ENCODE data around the gene ACTR2. TPM values are rescaled to one million over a fixed set of nuclear protein-coding genes. Genes with fewer than 3 reads are reported as not detected.

Gene ACTR2
- total RNA-seq, 1 experiment from 2014 or later = 160 TPM

DNA sequence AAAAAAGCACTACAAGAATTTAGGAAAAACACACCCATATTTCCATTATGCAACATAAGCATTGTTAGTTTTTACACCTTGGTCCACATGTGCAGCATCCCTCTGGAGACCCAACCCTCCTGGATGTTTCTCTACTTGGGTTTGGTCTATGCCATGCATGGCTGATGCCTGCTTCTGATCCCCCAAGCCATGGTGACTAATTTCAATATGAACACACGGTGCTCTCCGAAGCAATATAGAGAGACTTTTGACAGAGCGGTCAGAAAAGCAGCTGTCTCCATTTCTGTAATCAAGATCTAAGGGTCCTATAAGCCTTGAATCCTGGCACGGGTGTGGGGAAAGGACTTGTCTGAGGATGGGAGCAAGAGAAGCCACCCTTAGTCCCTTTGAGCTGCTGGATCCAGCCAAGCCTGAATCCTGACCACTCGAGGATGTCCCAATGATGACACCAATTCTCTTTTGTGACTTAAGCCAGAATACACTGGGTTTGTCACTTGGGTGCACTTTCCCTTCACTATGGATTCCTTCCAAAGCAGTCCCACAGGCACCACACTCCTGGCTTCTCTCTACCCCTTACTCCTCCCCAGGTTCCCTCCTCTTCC is 91.5 kb downstream of the ACTR2 start:
- ATAC-seq (no peak), DNase-seq (ENCODE audit: low spot score) (no peak)
- Mint-ChIP-seq H3K4me3 (no peak overlapping the region), H3K27me3 (ENCODE audit: low read depth) (no peaks in the 10 kb centered on the region), H3K4me1 (no peaks in the 10 kb centered on the region), H3K36me3 (peaks cover 17% of the 10 kb centered on the region), H3K27ac (no peak overlapping the region), H3K9me3 (no peaks in the 10 kb centered on the region)
- CTCF ChIA-PET = no interaction called here
- POLR2A ChIA-PET = interaction anchor here (1.1 kb wide), 1 partner anchor 31 kb away, joined by 3 read pairs; no protein-coding TSS in a partner anchor
- no peak for TF ChIP-seq TCF7 (CRISPR knock-in tag; IDR thresholded peaks at IDR 0.05; ENCODE audit: low read depth)

DNA sequence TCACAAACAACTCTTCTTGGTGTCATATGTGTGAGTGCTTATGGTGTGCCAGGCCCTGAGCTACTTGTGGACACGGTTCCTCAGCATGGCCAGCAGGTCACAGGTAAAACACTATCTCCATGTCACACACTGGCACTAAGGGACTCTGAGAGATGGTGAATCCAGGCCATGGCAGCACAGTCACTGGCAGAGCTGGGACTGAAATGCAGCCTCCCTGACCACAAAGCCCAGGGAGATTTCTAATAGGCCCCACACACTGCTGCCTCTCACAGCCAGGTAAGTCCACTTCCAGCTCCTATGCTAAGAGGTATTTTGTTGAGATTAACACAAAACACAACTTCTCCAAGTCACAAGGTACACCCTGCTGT is 92.0 kb downstream of the ACTR2 start:
- no peaks in the 10 kb centered on the region for H3K9me3 Mint-ChIP-seq

DNA sequence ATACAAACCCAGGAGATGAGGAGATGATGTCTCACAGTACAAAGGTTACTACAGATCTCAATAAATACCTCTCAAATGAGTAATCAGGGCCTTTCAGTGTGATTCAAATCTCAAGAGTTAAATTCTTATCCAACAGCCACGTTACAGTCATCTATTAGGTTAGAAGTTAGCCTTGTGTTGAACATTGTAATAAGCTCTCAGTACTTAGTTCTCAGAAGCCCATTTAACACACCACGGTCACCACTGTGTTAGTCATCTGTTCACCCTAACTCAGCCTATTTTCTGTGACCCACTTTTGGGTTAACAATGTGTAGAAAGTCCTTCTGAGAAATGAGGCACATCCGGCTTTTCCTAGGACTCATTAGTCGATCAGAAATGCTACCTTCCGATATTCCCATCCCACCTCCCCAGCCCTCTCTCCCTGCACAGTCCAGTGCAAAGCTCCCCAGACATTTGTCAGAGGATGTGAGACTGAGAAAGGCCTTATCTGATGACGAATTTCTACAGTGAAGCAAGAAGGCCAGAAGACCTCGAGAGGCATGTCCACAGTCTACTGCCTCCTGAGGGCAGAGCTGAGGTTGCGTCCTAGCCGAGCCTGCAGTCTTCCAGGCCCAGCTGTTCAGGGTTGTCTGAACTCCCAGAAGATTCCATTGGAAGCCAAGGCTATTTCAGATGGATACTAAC is 92.6 kb downstream of the ACTR2 start:
- no peak overlapping the region for H3K27ac Mint-ChIP-seq
- H3K36me3 Mint-ChIP-seq = peaks cover 10% of the 10 kb centered on the region
- POLR2A ChIA-PET = interaction anchor here (0.7 to 1.1 kb wide), 2 partner anchors 20 to 32 kb away, joined by 3 read pairs; no protein-coding TSS in a partner anchor
- ATAC-seq = peak; percentile 82
- no peak for DNase-seq (ENCODE audit: low spot score)
- CTCF ChIA-PET = interaction anchor here (0.6 to 1.4 kb wide), 7 partner anchors 9 to 118 kb away, joined by 3 to 6 read pairs (median 4); no protein-coding TSS in a partner anchor
- TF ChIP-seq, protein P1, sequence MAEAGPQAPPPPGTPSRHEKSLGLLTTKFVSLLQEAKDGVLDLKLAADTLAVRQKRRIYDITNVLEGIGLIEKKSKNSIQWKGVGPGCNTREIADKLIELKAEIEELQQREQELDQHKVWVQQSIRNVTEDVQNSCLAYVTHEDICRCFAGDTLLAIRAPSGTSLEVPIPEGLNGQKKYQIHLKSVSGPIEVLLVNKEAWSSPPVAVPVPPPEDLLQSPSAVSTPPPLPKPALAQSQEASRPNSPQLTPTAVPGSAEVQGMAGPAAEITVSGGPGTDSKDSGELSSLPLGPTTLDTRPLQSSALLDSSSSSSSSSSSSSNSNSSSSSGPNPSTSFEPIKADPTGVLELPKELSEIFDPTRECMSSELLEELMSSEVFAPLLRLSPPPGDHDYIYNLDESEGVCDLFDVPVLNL (CRISPR knock-in tag; IDR thresholded peaks at IDR 0.05; ENCODE audit: borderline replicate concordance, low read depth) = no peak
- no peak for TF ChIP-seq ZNF423 (CRISPR knock-in tag; IDR thresholded peaks at IDR 0.05)
- TF ChIP-seq, protein P2, sequence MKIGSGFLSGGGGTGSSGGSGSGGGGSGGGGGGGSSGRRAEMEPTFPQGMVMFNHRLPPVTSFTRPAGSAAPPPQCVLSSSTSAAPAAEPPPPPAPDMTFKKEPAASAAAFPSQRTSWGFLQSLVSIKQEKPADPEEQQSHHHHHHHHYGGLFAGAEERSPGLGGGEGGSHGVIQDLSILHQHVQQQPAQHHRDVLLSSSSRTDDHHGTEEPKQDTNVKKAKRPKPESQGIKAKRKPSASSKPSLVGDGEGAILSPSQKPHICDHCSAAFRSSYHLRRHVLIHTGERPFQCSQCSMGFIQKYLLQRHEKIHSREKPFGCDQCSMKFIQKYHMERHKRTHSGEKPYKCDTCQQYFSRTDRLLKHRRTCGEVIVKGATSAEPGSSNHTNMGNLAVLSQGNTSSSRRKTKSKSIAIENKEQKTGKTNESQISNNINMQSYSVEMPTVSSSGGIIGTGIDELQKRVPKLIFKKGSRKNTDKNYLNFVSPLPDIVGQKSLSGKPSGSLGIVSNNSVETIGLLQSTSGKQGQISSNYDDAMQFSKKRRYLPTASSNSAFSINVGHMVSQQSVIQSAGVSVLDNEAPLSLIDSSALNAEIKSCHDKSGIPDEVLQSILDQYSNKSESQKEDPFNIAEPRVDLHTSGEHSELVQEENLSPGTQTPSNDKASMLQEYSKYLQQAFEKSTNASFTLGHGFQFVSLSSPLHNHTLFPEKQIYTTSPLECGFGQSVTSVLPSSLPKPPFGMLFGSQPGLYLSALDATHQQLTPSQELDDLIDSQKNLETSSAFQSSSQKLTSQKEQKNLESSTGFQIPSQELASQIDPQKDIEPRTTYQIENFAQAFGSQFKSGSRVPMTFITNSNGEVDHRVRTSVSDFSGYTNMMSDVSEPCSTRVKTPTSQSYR (CRISPR knock-in tag; IDR thresholded peaks at IDR 0.05) = no peak
- no peaks in the 10 kb centered on the region for H3K27me3 Mint-ChIP-seq (ENCODE audit: low read depth)
- H3K4me1 Mint-ChIP-seq = no peaks in the 10 kb centered on the region
- no peaks in the 10 kb centered on the region for H3K9me3 Mint-ChIP-seq
- H3K4me3 Mint-ChIP-seq = no peak overlapping the region

More for the DNA sequence above, 92.0 kb downstream of the ACTR2 start:
- ChIA-PET POLR2A (interaction anchor here (1.1 kb wide), 1 partner anchor 32 kb away, joined by 3 read pairs; no protein-coding TSS in a partner anchor), CTCF (interaction anchor here (1.0 to 1.3 kb wide), 2 partner anchors 8 to 19 kb away, joined by 4 to 6 read pairs; no protein-coding TSS in a partner anchor)
- Mint-ChIP-seq H3K27ac (no peak overlapping the region), H3K27me3 (ENCODE audit: low read depth) (no peaks in the 10 kb centered on the region), H3K4me3 (no peak overlapping the region), H3K36me3 (peaks cover 12% of the 10 kb centered on the region), H3K4me1 (no peaks in the 10 kb centered on the region)
- TF ChIP-seq ZNF671 (CRISPR knock-in tag; IDR thresholded peaks at IDR 0.05) (no peak), ZNF232 (CRISPR knock-in tag; IDR thresholded peaks at IDR 0.05) (no peak)
- ATAC-seq (no peak), DNase-seq (ENCODE audit: low spot score) (no peak)

Other genes with a start within 250 kb of the ACTR2 start
- 0.73 to 1.6 TPM (median 0.80 TPM) in 3 replicates for gene SLC1A4, start 238.4 kb upstream of the ACTR2 start, total RNA-seq (2021)
- 14.6 to 16.7 TPM (median 15.3 TPM) in 3 replicates for gene CEP68, start 171.4 kb upstream of the ACTR2 start, total RNA-seq (2021)
- 112 to 114 TPM (median 113 TPM) in 3 replicates for gene RAB1A, start 97.7 kb upstream of the ACTR2 start, total RNA-seq (2021)
- gene SPRED2, start 204.8 kb downstream of the ACTR2 start, total RNA-seq (2021) = 26.4 to 34.1 TPM (median 32.7 TPM) in 3 replicates

Data from WTC11 (cell line).